ENCODE measurements around the gene NCAN.

Gene NCAN

DNA sequence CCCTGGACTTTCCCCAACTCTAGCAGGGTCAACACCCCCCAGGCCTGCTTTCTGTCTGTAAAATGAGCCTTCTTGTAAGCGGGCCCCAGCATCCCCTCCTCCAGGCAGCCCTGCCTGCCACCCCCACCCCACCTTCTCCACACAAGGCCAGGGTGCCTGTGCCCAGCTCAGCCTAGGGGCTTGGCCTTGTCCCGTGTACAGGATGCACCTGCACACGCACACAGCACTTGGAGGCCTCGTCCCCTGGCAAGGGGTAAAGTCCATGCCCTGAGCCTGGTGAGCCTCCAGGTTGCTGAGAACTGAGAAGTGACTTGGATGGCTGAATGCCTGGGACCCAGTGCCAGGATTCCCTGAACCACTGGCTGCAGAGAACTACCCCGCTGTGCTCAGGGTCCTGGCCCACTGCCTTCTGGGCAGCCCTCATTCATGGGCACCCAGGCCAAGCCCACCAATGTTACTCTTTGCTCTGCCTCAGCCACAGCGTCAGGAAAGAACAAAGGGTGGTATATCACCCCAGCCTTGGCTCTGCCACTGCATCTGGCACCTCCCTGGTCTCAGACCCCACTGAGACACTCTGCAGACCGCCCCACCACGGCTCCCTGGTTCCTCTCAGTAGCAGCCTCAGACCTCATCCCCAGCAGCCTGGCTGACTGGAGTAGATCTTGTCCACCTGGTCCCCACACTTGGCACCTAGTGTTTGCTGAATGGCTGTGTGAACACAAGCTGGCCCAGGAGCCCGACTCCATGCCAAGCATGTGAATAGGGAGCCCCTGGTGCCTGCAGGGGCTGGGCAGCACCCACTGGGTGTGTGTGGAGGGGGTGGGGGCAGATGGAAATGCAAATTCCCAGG, 63.2 kb downstream of the NCAN start:
- no peak for DNase-seq (ENCODE audit: low read depth)
- no peak overlapping the region for H3K4me3 ChIP-seq (ENCODE audit: low read length)
- TF ChIP-seq CTCF (IDR thresholded peaks at IDR 0.05; ENCODE audit: insufficient read depth, low read depth, low read length, missing control alignments) = no peak

GRCh38 chr19:19276386-19276785, 64.6 kb downstream of the NCAN start:
- TF ChIP-seq CTCF (IDR thresholded peaks at IDR 0.05; ENCODE audit: insufficient read depth, low read depth, low read length, missing control alignments) = no peak
- no peak for DNase-seq (ENCODE audit: low read depth)
- no peak overlapping the region for H3K4me3 ChIP-seq (ENCODE audit: low read length)

DNA sequence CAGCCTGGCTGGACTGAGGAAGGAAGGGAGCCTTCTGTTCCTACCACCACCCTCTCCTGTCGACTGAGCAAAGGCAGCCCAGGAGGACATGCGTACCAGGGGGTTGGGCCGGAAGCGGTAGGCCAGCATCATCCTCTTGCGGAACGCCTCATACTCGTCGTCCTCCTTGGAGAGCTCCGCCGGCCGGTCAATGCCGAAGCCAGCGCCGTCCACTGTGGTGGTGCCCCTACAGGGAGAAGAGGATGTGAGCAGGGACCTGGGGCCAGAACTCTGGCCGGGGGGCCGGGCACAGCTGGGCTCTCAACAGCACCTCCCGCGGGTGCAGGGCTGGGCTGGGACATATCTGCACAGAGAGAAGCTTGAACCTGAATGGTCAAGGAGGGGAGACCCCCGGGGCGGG, 65.1 kb downstream of the NCAN start:
- DNase-seq (ENCODE audit: low read depth) = no peak
- no peak overlapping the region for H3K4me3 ChIP-seq (ENCODE audit: low read length)
- no peak for TF ChIP-seq CTCF (IDR thresholded peaks at IDR 0.05; ENCODE audit: insufficient read depth, low read depth, low read length, missing control alignments)

DNA sequence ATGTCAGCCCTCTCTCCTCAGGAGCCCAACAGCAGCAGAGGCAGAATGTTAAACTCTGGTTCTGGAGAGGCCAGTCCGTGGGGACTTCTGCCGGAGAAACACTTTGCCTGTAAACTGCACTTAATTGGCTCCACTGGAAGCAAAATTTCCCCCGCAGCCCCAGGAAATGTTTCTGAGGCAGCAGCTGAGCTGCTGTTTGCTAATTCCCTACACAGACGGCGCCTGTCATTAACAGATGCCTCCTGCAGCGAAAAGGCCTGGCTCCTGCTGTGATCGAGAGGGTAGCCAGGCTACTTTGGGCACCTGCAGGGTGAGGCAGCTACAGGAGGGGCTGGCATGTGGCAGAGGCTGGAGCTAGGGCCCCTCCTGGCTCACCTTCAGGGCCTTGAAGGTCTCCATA, 66.6 kb downstream of the NCAN start:
- no peak overlapping the region for H3K4me3 ChIP-seq (ENCODE audit: low read length)
- no peak for TF ChIP-seq CTCF (IDR thresholded peaks at IDR 0.05; ENCODE audit: insufficient read depth, low read depth, low read length, missing control alignments)

DNA sequence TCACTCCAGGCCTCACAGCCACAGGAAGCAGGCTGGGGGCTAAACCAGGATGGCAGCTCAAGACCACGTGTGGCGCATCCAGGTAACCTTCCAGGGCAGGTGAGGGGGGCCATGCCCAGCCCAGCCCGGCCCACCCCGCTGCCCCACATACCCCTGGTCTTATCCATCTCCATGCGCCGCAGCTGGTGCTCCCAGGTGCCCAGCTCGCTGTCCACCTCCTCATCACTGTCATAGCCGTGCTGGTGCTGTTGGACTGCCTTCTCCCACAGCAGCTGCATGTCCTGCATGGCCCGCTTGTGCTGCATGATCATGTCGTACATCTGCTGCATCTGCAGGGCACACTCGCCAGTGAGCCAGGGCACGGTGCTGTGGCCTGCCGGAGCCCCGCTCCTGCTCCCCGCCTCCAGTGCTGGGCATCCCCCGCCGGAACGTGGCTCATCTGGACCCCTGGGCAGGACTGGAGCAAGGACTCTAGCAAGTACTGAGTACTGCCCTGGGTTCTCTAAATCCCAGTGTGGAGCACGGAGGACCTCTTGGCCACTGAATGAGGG, 67.4 kb downstream of the NCAN start:
- no peak for TF ChIP-seq CTCF (IDR thresholded peaks at IDR 0.05; ENCODE audit: insufficient read depth, low read depth, low read length, missing control alignments)
- no peak overlapping the region for H3K4me3 ChIP-seq (ENCODE audit: low read length)
- no peak for DNase-seq (ENCODE audit: low read depth)

More for the DNA sequence above, 66.6 kb downstream of the NCAN start:
- no peak for DNase-seq (ENCODE audit: low read depth)

GRCh38 chr19:19279853-19280252, 68.1 kb downstream of the NCAN start:
- no peak for TF ChIP-seq CTCF (IDR thresholded peaks at IDR 0.05; ENCODE audit: insufficient read depth, low read depth, low read length, missing control alignments)
- H3K4me3 ChIP-seq (ENCODE audit: low read length) = no peak overlapping the region
- DNase-seq (ENCODE audit: low read depth) = no peak
